ENCODE results near the gene TOX2.

DNA sequence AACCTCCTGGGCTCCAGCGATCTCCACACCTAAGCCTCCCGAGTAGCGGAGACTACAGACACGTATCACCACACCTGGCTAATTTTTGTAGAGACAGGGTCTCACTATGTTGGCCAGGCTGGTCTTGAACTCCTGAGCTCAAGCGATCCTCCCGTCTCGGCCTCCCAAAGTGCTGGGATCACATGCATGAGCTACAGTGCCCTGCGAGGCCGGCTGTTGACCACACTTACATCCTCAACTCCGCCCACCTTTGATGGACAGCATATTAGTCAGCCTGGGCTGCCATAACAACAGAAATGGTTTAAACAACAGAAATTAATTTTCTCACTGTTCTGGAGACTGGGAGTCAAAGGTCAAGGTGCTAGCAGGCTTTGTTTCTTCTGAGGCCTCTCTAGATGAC is 164.6 kb downstream of the TOX2 start:
- TF ChIP-seq, protein P1, sequence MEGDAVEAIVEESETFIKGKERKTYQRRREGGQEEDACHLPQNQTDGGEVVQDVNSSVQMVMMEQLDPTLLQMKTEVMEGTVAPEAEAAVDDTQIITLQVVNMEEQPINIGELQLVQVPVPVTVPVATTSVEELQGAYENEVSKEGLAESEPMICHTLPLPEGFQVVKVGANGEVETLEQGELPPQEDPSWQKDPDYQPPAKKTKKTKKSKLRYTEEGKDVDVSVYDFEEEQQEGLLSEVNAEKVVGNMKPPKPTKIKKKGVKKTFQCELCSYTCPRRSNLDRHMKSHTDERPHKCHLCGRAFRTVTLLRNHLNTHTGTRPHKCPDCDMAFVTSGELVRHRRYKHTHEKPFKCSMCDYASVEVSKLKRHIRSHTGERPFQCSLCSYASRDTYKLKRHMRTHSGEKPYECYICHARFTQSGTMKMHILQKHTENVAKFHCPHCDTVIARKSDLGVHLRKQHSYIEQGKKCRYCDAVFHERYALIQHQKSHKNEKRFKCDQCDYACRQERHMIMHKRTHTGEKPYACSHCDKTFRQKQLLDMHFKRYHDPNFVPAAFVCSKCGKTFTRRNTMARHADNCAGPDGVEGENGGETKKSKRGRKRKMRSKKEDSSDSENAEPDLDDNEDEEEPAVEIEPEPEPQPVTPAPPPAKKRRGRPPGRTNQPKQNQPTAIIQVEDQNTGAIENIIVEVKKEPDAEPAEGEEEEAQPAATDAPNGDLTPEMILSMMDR (IDR thresholded peaks at IDR 0.05; ENCODE audit: low read depth, low read length, poor library complexity, severe bottlenecking) = no peak
- TF ChIP-seq EZH2phosphoT487 (IDR thresholded peaks at IDR 0.05; ENCODE audit: borderline replicate concordance, low read length) = no peak
